ENCODE results near the gene GPR108.
"Not testable (repeated sequence)": the region's sequence is repeated elsewhere in the genome, so short reads cannot be mapped to it uniquely, and the experiment has no call there.

Gene GPR108

DNA sequence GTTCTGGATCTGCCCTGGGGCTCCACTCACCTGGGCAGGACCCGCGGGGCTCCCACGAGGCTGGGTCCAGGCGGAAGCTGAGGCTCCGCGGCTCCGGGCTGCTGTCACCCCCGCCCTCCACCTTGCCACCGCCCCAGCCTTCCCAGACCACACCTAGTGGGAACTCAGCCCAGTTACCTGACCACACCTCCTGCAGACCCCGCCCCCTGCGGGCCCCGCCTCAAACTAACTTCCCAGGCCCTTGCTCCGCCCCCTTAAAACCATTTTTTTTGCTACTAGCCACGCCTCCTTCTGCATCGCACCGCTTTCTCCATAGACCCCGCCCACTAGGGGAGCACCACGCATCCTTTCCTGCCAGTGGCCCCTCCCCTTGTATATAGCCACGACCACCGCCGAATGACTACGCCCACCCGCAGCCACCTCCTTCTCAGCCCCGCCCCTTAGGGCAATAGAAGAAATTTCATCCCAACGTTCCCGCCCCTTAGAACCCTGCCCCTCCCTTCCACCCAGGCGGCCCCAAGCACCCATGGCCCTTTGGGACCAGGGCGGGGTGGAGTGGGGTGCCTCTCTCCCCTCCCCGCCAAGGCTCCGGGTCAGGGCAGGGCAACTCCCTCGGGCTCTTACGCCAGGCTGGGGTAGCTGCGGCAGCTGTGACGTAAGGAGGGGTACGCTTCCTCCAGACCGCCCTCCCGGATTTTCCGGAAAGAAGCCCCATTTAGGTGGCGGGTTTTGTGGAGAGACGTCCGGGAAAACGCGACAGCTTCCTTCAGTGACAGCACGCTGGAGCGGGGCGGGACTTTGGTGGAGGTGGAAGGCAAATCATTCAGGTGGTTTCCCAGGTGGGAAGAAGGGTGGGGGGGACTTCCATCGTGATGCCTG is 30.2 kb upstream of the GPR108 start, which contains the start of gene SH2D3A:
Gene SH2D3A, minus strand, starts transcription at position 79 of the 879 bp plus-strand sequence. CDS start 3,687 bp downstream, outside the sequence.
- no peak for TF ChIP-seq CTCF (IDR thresholded peaks at IDR 0.05; ENCODE audit: borderline replicate concordance, control extremely low read depth, extremely low read depth, insufficient read depth, missing control alignments)
- in situ Hi-C loops (cut with MboI; ENCODE audit: low sequenced_read_pairs, unreplicated experiment), result no loop called here
- peak; percentile 96 for DNase-seq (ENCODE audit: low spot score)

DNA sequence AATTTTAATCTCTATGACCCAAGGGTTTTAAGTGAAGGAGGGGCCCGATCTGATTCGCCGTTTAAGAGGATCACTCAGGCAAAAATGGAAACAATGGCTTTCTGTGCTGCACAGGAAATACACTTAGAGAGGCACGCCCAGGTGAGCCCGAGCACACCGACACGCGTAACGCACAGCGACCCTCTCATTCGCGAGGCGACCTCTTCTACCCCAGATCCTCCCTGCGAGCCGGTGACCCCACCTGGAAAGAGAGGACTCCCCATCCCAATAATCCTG is 29.6 kb upstream of the GPR108 start:
- peak; percentile 46 for DNase-seq (ENCODE audit: low spot score)
- no peak for TF ChIP-seq CTCF (IDR thresholded peaks at IDR 0.05; ENCODE audit: borderline replicate concordance, control extremely low read depth, extremely low read depth, insufficient read depth, missing control alignments)
- in situ Hi-C loops (cut with MboI; ENCODE audit: low sequenced_read_pairs, unreplicated experiment), result no loop called here

DNA sequence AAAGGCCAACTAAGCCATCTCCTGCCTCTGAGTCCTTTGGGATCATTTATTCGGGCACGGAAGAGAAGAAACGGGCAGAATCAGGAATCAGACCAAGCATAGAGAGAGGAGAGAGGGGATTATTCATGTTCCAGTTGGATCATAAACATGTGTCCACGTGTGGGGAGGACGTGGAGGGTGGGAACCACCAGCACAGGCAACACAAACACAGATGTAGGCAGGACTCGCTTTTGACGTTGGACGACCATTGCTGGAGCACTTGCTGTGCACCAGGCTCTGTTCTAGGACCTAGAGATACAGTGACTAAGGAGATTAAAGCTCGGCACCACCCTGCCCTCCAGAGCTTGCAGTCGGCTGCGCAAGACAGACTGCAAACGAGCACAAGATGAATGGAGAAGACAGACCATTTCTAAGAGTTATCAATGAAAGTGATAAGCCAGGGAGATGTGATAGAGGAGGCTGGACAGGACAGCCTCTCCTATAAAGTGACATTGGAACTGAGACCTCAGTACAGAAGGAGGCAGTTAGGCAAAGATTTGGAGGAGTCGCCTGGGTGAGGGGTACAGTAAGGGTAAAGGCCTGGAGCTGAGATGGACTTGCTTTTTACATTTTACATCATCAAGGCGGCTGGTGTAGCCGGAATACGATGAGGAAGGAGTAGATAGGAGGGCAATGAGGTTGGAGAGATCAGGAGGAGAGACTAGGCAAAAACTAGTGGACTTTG is 29.1 kb upstream of the GPR108 start:
- in situ Hi-C loops (cut with MboI; ENCODE audit: low sequenced_read_pairs, unreplicated experiment), result no loop called here
- DNase-seq (ENCODE audit: low spot score), result no peak
- TF ChIP-seq CTCF (IDR thresholded peaks at IDR 0.05; ENCODE audit: borderline replicate concordance, control extremely low read depth, extremely low read depth, insufficient read depth, missing control alignments), result peak; percentile 4

DNA sequence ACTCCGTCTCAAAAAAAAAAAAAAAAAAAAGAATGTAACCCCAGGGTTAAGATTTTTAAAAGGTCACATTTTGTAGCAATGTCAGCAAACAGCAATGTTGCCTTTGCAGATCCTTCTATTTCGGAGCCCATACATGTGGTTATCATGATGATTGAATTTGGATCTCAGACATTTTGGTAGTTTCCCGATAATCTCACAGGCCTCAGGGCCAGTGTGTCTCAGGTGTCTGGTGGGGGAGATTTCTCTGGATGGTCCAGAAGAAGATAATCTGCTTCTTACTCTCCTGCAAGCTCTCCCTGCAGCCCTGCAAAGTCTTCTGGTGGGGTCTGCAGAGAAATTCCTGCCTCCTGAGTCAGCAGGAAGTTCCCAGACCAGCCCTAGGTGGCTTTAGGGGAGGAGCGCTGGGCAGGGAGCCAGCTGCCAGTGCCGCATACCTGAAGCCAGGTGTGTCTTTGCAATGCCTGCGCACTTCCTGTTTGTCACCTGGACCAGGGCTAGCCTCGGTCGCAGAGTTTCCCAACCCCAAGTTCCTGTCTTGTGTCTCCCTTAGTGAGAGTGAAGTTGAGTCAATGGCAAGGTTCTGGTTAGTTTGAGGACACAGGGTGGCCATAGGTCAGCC is 28.5 kb upstream of the GPR108 start:
- DNase-seq (ENCODE audit: low spot score), result no peak
- in situ Hi-C loops (cut with MboI; ENCODE audit: low sequenced_read_pairs, unreplicated experiment), result no loop called here
- no peak for TF ChIP-seq CTCF (IDR thresholded peaks at IDR 0.05; ENCODE audit: borderline replicate concordance, control extremely low read depth, extremely low read depth, insufficient read depth, missing control alignments)

GRCh38 chr19:6762253-6762797 is 24.9 kb upstream of the GPR108 start:
- DNase-seq (ENCODE audit: low spot score); in situ Hi-C loops (cut with MboI; ENCODE audit: low sequenced_read_pairs, unreplicated experiment): not testable (repeated sequence)

- in situ Hi-C loops (cut with MboI; ENCODE audit: low sequenced_read_pairs, unreplicated experiment), result no loop called here
- TF ChIP-seq CTCF (IDR thresholded peaks at IDR 0.05; ENCODE audit: borderline replicate concordance, control extremely low read depth, extremely low read depth, insufficient read depth, missing control alignments), result no peak
- peak; percentile 55 for DNase-seq (ENCODE audit: low spot score)
Measured at GRCh38 chr19:6761053-6761676, 23.8 kb upstream of the GPR108 start.

All from GM13976 (cell line).